BJ (cell line): Measurements from ENCODE around the gene CCNT1. TPM values are rescaled to one million over a fixed set of nuclear protein-coding genes. Genes with fewer than 3 reads are reported as not detected.

Source experiments
- CTCF ChIA-PET: fragments of 350-600 bp; formaldehyde crosslinking; extraction: SDS; loops from one replicate; lab custom pipeline; 2021; ENCODE audit warnings: antibody characterized with exemption, inconsistent platforms; lab: Yijun Ruan, JAX
- POLR2A ChIA-PET: fragments of 300-600 bp; sonication (Branson Sonifier 250); formaldehyde crosslinking; extraction: SDS; loops from one replicate; lab custom pipeline; 2021; ENCODE audit warnings: antibody characterized with exemption; lab: Charles Lee
- DNase-seq: peaks from one replicate; pipeline ENCODE4 v3.0.0-alpha.2; 2011; ENCODE audit warnings: low read depth
- H3K27me3 ChIP-seq: 2 replicates; pipeline ENCODE4 v1.6.0; 2011; ENCODE audit warnings: low read length; ENCODE audit not compliant: control insufficient read depth, insufficient read depth
- H3K36me3 ChIP-seq: 2 replicates; pipeline ENCODE4 v1.5.1; 2011; ENCODE audit warnings: low read length; ENCODE audit not compliant: control insufficient read depth, insufficient read depth
- H3K4me3 ChIP-seq: 2 replicates; pipeline ENCODE4 v1.5.1; 2011; ENCODE audit warnings: low read depth, mild to moderate bottlenecking, control low read depth, low read length
- polyA plus RNA-seq: library from polyadenylated mRNA; depleted of rRNA; stranded (reverse); fragments of >200 nt; gene quantifications from 2 replicates; pipeline ENCODE4 v1.2.3, GENCODE V29; 2011
- TF ChIP-seq, protein P1 (sequence below): IDR thresholded peaks from 2 replicates; pipeline ENCODE4 v1.5.1; 2011; ENCODE audit warnings: low read depth, mild to moderate bottlenecking, control low read depth, inconsistent platforms, low read length, moderate library complexity; ENCODE audit not compliant: insufficient read depth

CCNT1 gene
- polyA plus RNA-seq, 1 experiment, result 16.9 TPM

DNA sequence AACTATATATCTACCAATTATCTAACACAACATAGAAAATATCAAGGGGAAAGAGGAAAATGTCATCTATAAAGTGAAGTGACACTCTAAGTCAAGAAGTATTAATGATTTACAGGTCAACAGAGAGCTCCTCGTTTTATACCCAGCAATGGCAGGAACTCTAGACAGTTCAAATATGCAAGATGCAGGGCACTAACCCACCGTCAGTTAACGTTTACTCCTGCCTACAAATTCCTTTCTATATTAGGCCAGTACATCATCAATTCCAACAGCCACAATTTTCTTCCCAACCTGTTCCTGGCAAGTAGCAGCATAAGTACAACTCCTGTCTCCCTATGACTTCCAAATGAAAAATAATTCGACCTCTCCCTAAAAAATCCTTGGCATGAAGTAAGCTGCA, 25.5 kb downstream of the CCNT1 start:
- CTCF ChIA-PET, result no interaction called here
- TF ChIP-seq, protein P1, sequence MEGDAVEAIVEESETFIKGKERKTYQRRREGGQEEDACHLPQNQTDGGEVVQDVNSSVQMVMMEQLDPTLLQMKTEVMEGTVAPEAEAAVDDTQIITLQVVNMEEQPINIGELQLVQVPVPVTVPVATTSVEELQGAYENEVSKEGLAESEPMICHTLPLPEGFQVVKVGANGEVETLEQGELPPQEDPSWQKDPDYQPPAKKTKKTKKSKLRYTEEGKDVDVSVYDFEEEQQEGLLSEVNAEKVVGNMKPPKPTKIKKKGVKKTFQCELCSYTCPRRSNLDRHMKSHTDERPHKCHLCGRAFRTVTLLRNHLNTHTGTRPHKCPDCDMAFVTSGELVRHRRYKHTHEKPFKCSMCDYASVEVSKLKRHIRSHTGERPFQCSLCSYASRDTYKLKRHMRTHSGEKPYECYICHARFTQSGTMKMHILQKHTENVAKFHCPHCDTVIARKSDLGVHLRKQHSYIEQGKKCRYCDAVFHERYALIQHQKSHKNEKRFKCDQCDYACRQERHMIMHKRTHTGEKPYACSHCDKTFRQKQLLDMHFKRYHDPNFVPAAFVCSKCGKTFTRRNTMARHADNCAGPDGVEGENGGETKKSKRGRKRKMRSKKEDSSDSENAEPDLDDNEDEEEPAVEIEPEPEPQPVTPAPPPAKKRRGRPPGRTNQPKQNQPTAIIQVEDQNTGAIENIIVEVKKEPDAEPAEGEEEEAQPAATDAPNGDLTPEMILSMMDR, result no peak
- POLR2A ChIA-PET, result no interaction called here
- DNase-seq, result no peak
- Histone ChIP-seq H3K27me3 (no peaks in the 10 kb centered on the region), H3K36me3 (peaks cover 17% of the 10 kb centered on the region), H3K4me3 (no peak overlapping the region)

DNA sequence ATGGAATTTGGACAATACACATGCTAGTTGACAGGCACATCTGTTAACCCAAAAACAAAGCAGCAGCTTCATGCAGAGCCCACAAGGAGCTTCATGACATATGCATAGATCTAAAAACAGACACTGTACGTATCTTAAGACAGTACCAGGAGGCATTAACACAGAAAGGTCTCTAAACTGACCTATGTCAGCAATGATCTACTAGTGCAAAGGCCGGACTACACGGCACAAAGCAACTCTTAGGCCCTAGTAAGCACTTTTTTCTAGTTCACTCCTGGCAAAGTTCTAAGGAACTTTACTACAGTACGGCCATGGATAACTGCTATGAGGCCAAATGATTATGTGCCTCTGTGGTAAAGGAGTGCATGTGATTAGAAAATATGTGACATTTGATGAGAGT, 26.1 kb downstream of the CCNT1 start:
- Histone ChIP-seq H3K27me3 (no peaks in the 10 kb centered on the region), H3K36me3 (peaks cover 14% of the 10 kb centered on the region), H3K4me3 (no peak overlapping the region)
- ChIA-PET POLR2A (no interaction called here), CTCF (no interaction called here)
- TF ChIP-seq, protein P1, result no peak
- no peak for DNase-seq

DNA sequence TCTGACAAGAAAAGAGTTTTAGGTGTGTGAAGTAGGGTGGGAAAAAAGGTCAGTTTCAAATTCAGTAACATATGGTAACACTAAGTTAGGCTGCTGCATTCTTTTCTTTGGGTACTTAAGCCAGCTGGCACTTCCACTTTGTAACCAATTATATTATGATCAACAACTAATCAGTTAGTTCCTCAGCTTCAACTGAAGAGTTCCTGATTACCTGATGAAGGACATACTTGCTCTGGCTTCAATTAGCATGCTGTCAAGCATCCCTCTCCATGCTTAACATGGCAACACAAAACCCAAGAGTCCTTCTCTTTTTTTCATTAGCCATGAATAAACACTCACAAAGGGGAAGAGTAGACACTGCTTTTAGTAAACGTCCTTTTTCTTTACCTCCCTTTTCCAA, 27.7 kb downstream of the CCNT1 start:
- ChIA-PET CTCF (no interaction called here), POLR2A (no interaction called here)
- H3K36me3 ChIP-seq, result peaks cover 6% of the 10 kb centered on the region

DNA sequence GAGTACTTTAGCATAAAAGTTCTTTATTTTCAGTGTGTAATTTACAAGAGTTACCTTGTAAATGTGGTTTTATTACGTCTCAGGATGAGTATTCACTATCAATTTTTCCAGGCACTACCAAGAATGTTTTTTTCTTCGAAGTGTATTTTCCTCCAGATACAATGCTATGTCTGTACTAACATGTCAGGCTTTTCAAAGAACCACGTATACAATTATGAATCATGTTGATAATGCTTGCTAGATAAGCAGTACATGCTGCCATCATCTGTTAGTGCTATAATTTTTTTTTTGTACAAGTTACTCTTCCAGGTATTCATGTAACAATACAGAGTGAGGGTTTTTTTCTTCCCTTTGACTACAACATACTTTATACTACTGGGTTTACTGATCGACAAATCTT, 28.9 kb downstream of the CCNT1 start:
- ChIA-PET CTCF (no interaction called here), POLR2A (no interaction called here)
- H3K36me3 ChIP-seq, result no peaks in the 10 kb centered on the region
- H3K4me3 ChIP-seq, result no peak overlapping the region
- no peaks in the 10 kb centered on the region for H3K27me3 ChIP-seq
- TF ChIP-seq, protein P1, result no peak
- DNase-seq, result no peak

More for the DNA sequence above, 27.7 kb downstream of the CCNT1 start:
- DNase-seq, result no peak
- H3K27me3 ChIP-seq, result no peaks in the 10 kb centered on the region
- TF ChIP-seq, protein P1, result no peak
- no peak overlapping the region for H3K4me3 ChIP-seq

DNA sequence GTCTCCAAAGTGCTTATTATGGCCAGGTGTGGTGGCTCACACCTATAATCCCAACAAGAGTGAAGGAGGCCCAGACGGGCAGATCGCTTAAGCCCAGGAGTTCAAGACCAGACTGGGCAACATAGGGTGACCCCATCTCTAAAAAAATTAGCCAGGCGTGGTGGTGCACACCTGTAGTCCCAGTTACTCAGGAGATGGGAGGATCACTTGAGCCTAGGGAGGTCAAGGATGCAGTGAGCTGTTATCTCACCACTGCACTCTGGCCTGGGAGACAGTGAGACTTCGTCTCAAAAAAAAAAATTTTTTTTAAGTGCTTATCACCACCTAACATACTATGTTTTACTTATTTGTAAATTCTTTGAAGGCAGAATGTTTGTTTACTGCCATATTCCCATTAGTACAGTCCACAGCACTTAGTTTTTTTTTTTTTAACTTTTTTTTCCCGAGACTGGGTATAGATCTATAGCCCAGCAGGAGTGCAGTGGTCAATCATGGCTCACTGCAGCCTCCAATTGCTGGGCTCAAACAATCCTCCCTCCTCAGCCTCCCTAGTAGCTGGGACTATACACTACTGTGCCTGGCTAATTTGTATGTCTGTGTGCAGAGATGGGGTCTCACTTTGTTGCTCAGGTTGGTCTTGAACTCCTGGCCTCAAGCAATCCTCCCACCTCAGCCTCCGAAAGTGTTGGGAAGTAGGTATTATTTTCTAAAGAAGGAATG, 29.7 kb downstream of the CCNT1 start:
- TF ChIP-seq, protein P1, result no peak
- CTCF ChIA-PET, result no interaction called here
- no peaks in the 10 kb centered on the region for H3K36me3 ChIP-seq
- POLR2A ChIA-PET, result no interaction called here
- H3K4me3 ChIP-seq, result no peak overlapping the region
- H3K27me3 ChIP-seq, result no peaks in the 10 kb centered on the region
- DNase-seq, result no peak
